Stimulated activated CD8-positive, alpha-beta memory T cell treated with anti-CD3 and anti-CD28 coated beads, Interleukin-2, amount 100 ng/mL, for 1 hour (primary cell): ENCODE measurements around the gene FGFR4.

Experiments used
- DNase-seq, 2 donors: peaks; one replicate each; pipeline ENCODE4 v3.0.0-alpha.2; 2020; ENCODE audit warnings: low read depth in 2 of 2

FGFR4 gene

GRCh38 chr5:177132136-177133095 is 45.7 kb downstream of the FGFR4 start:
- DNase-seq: no peak

GRCh38 chr5:177133096-177133852 is 46.6 kb downstream of the FGFR4 start, which contains the start of gene NSD1:
Gene NSD1 (plus strand): TSS chr5:177133773. CDS start chr5:177135104, 1,331 bp downstream.
- DNase-seq: peak; percentile 79 to 82

GRCh38 chr5:177133853-177134696 is 47.4 kb downstream of the FGFR4 start:
- DNase-seq: peak in 1 of 2 donors; percentile 21

GRCh38 chr5:177134697-177135225 is 48.0 kb downstream of the FGFR4 start:
- DNase-seq: no peak

GRCh38 chr5:177140312-177140711 is 53.6 kb downstream of the FGFR4 start:
- DNase-seq: no peak

- DNase-seq: no peak
Measured at GRCh38 chr5:177141496-177141895, 54.8 kb downstream of the FGFR4 start.

- DNase-seq: no peak
Measured at GRCh38 chr5:177142098-177142611, 55.4 kb downstream of the FGFR4 start.

- DNase-seq: no peak
Measured at GRCh38 chr5:177142778-177143177, 56.1 kb downstream of the FGFR4 start.

GRCh38 chr5:177146891-177147638 is 60.4 kb downstream of the FGFR4 start:
- DNase-seq: no peak
